ENCODE measurements around the gene GNAI3. TPM values are rescaled to one million over a fixed set of nuclear protein-coding genes. Genes with fewer than 3 reads are reported as not detected.
A peak's percentile ranks its signal among the peaks of the same experiment; 100 is the strongest.

The GNAI3 gene
- total and polyA plus RNA-seq, 2 donors (not counting 3 experiments of a cell fraction or from before 2014, with no cell fraction given), result 5.0 to 14.0 TPM

GRCh38 chr1:109532365-109533136 is 15.9 kb upstream of the GNAI3 start:
- no peak overlapping the region for H3K4me2 ChIP-seq (ENCODE audit: insufficient read depth, low read length)
- TF ChIP-seq, protein P1, sequence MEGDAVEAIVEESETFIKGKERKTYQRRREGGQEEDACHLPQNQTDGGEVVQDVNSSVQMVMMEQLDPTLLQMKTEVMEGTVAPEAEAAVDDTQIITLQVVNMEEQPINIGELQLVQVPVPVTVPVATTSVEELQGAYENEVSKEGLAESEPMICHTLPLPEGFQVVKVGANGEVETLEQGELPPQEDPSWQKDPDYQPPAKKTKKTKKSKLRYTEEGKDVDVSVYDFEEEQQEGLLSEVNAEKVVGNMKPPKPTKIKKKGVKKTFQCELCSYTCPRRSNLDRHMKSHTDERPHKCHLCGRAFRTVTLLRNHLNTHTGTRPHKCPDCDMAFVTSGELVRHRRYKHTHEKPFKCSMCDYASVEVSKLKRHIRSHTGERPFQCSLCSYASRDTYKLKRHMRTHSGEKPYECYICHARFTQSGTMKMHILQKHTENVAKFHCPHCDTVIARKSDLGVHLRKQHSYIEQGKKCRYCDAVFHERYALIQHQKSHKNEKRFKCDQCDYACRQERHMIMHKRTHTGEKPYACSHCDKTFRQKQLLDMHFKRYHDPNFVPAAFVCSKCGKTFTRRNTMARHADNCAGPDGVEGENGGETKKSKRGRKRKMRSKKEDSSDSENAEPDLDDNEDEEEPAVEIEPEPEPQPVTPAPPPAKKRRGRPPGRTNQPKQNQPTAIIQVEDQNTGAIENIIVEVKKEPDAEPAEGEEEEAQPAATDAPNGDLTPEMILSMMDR (IDR thresholded peaks at IDR 0.05; ENCODE audit: extremely low read depth in 1 of 2, insufficient read depth in 1 of 2, low read depth in 1 of 2, low read length in 2 of 2), result peak; percentile 86 to 97
- TF ChIP-seq, protein P2, sequence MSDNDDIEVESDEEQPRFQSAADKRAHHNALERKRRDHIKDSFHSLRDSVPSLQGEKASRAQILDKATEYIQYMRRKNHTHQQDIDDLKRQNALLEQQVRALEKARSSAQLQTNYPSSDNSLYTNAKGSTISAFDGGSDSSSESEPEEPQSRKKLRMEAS (IDR thresholded peaks at IDR 0.05; ENCODE audit: insufficient read depth, insufficient read length), result no peak
- peaks cover 4% of the 10 kb centered on the region for H3K4me1 ChIP-seq (ENCODE audit: control insufficient read depth, extremely low read depth, insufficient read depth, low read length)
- H3K27ac ChIP-seq (ENCODE audit: insufficient read depth, low read depth, low read length), result no peak overlapping the region
- peaks cover under 1 to 4% of the 10 kb centered on the region in 2 experiments for H3K27me3 ChIP-seq (ENCODE audit: control insufficient read depth in 2 of 2, insufficient read depth in 2 of 2, low read length in 2 of 2)
- DNase-seq (ENCODE audit: low read depth, low spot score) (peak; percentile 67), FAIRE-seq (peak; percentile 89)
- dilution Hi-C loops (cut with MboI; ENCODE audit: extremely low pct_ligation_motif_present, low sequenced_read_pairs) (no loop called here), intact Hi-C loops (cut with micrococcal nuclease) (loop anchor here (1.0 to 2.0 kb wide), 3 partner anchors 34 to 42 kb away; partner anchors contain the start of gene CYB561D1)
- ChIA-PET POLR2A (interaction anchor here (0.6 to 1.3 kb wide), 3 partner anchors 14 to 107 kb away, joined by 3 to 4 read pairs (median 3); partner anchors contain the start of gene PSMA5), CTCF (interaction anchor here (0.5 to 18.7 kb wide), 52 partner anchors 9 to 889 kb away, joined by 3 to 955 read pairs (median 6); partner anchors contain the start of genes AHCYL1, AMIGO1, ATXN7L2 and CYB561D1)
- no peaks in the 10 kb centered on the region for H4K20me1 ChIP-seq (replicated peaks; ENCODE audit: control insufficient read depth, extremely low read depth, insufficient read depth, low read length)
- H2AFZ ChIP-seq (ENCODE audit: low read depth, low read length), result peak overlapping the region; percentile 63
- no peaks in the 10 kb centered on the region for H3K36me3 ChIP-seq (ENCODE audit: control insufficient read depth in 2 of 2, extremely low read depth in 1 of 2, insufficient read depth in 2 of 2, low read length in 2 of 2)
- no peaks in the 10 kb centered on the region for H3K79me2 ChIP-seq (ENCODE audit: control insufficient read depth, insufficient read depth, low read length)
- BruUV-seq (replicated peaks), result no TSS peak
- H3K4me3 ChIP-seq (replicated peaks in 1 of 3; ENCODE audit: insufficient read depth in 1 of 3, low read depth in 1 of 3, low read length in 3 of 3), result no peak overlapping the region
- no peaks in the 10 kb centered on the region for H3K9me3 ChIP-seq (replicated peaks; ENCODE audit: control insufficient read depth, insufficient read depth, low read length)
- H3K9ac ChIP-seq (replicated peaks; ENCODE audit: extremely low read depth, insufficient read depth, low read length), result no peak overlapping the region
- no peaks in the 10 kb centered on the region for H3K9me1 ChIP-seq (replicated peaks; ENCODE audit: control insufficient read depth, extremely low read depth, insufficient read depth, low read length)

Measured in endothelial cell of umbilical vein (primary cell).